Stimulated activated CD4-positive, alpha-beta T cell treated with anti-CD3 and anti-CD28 coated beads, Interleukin-2, amount 100 ng/mL, for 48 hours (primary cell): ENCODE measurements around the gene CDH5.

Experiments used
- DNase-seq, 2 donors: peaks; one replicate each; pipeline ENCODE4 v3.0.0-alpha.2; 2020

Gene CDH5

DNA sequence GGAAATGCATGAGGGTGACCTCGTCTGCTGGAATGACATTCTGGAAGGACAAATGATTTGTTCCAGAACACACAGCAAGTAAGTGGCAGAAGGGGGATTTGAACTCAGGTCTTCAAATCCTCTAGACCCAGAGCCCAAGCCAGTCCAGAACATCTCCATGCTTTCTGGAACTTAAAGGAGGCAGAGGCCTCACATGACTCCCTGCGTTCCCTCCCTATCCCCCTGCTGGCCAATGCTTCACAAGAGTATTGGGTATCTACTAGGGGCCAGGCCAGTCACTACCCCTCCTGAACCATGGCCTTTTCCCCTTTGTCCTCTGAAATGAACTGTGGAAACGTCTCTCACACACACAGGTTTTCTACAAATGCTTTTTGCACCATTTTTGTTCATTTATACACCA, 53.0 kb downstream of the CDH5 start:
- DNase-seq = no peak

GRCh38 chr16:66420396-66420795, 53.9 kb downstream of the CDH5 start:
- DNase-seq = no peak

DNA sequence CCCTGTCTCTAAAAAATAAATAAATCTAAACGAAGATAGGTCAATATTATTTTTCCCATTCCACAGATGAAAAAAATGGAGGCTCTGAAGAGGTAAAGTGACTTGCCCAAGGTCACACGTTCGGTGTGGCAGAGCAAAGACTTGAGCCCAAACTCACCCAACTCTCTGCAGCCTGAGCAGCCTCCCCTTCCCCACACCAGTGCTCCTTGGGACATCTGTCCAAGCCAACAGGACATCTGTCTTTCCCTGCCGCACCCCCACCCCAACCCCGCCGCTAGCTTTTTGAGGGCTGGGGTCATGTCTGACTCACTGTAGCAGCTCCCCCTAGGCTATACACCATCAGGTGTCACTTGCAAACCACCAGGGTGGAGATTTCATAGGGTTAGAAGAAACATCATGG, 55.4 kb downstream of the CDH5 start:
- no peak for DNase-seq

DNA sequence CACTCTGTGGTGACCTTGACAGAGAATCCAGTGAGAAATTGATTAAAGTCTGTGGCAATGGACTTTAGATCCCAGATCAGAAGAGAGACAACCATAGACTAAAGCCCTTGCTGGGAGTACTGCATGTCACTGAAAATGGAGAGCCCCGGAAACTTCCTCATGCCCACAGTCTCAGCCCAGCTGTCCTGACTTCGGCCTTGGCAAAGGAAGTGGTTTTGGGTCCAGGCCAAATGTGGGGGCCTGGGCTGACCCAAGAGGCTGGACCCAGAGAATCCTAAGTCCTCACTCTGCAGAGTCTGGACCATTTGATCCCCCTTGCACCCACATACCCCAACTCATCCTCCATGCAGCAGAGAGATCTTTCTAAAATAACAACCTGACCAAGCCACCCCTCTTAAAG, 55.9 kb downstream of the CDH5 start:
- no peak for DNase-seq

DNA sequence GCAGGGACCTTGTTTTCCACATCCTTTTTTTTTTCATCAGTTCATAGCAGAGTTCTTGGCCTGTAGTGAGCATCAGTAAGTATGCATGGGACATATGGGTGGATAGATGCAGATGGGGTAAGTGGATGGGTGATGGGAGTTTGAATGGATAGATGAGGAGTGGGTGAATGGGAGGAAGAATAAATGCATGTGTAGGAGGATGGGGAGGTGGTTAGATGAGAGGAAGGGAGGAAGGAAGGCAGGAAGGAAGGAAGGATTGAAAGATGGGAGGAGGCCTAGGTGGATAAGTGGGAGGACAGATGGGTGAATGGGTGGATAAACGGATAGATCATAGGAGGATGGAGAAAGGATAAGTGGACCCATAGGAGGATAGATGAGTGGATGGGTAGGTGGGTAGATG, 56.7 kb downstream of the CDH5 start:
- no peak for DNase-seq

DNA sequence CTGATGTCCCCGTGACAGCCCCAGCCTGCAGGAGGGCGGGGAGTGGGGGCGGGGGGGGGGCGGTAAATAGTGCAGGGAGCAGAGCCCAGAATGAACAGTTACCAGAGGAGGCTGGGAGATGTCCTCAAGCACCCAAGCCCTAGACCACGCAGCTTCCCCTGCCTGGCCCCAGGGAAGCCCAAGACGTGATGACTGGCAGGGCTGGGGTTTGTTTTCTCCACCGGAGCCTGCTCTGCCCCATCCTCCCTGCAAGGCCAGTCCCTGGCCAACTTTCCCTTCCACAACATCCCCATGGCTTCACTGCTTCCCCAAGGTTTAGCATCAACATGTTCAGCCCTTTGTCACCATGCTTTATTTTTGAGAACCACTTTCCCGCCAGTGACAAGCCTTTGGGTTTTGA, 59.2 kb downstream of the CDH5 start:
- DNase-seq = no peak

GRCh38 chr16:66426112-66427035, 59.9 kb downstream of the CDH5 start:
- no peak for DNase-seq

DNA sequence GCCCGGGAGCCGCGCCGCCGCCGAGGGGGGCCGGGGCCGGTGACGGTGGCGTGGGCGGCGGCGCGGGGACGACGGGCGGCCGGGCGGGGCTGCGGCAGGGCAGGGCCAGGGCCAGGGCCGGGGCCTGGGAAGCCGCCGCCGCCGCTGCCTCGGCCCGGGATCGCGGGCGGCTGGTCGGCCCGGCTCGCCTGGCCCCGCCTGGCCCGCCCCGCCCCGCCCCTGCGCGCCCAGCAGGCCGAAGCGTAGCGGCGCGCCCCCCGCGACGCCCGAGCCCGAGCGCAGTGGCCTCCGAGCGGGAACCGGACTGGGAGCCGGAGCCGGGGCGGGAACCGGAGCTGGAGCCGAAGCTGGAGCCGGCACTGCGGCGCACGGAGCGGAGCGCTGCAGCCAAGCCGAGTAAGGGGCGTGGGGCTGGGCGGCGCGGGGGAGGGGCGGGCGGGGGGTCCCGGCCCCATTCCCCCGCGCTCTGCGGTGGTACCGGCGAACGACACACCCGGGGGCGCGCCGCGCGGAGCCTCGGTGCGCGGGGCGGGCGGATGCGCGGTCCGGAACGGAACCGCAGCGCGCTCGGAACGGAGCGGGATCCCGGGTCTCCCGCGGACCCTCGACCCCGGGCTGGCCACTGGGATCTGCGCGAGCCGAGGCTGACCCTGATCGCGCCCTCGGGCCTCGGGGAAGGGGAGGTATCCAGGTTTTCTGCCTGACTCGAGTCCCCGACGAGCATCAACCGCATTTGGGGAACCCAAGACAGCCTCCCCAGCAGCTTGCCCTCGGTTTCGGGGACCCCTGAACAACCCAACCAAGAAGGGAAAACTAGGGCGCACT, 60.8 kb downstream of the CDH5 start, which contains the start of gene BEAN1:
Gene BEAN1 (plus strand): TSS at position 260 of the 825 bp plus-strand sequence. CDS start 10,382 bp downstream, outside the sequence.
- DNase-seq = no peak

GRCh38 chr16:66427871-66428681, 61.6 kb downstream of the CDH5 start:
- DNase-seq = no peak

- DNase-seq = no peak
Observed at GRCh38 chr16:66428682-66429251, 62.3 kb downstream of the CDH5 start.

GRCh38 chr16:66429290-66429962, 62.9 kb downstream of the CDH5 start:
- DNase-seq = no peak

DNA sequence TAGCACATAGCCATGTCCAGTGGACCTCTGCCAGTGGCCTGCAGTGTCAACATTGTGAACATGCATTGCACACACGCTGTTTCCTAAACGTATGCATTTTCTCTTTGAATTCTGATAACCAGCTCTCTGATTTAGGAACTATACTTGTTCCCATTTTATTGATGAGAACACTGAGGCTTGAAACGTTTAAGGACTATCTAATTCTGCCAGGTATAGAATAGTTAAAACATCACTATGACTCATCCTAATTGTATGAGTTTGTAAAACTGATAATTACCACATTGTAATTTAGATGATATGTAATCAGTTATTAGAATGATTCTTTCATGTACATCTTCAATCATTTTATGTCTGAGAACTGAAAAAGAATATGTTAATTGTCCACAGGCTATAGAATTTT, 63.7 kb downstream of the CDH5 start:
- DNase-seq = no peak

DNA sequence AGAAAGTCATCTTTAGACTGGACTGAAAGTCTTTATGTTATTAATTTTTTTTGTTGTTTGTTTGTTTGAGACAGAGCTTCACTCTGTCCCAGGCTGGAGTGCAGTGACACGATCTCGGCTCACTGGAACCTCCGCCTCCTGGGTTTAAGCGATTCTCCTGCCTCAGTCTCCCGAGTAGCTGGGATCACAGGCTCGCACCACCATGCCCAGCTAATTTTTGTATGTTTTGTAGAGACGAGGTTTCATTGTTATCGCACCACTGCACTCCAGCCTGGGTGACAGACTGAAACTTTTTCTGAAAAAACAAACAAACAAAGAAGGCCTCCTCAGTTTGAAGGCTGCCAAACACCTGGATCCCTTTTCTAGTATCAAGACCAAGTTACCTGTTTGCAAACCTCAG, 65.3 kb downstream of the CDH5 start:
- DNase-seq = no peak

GRCh38 chr16:66432429-66432828, 65.9 kb downstream of the CDH5 start:
- no peak for DNase-seq

DNA sequence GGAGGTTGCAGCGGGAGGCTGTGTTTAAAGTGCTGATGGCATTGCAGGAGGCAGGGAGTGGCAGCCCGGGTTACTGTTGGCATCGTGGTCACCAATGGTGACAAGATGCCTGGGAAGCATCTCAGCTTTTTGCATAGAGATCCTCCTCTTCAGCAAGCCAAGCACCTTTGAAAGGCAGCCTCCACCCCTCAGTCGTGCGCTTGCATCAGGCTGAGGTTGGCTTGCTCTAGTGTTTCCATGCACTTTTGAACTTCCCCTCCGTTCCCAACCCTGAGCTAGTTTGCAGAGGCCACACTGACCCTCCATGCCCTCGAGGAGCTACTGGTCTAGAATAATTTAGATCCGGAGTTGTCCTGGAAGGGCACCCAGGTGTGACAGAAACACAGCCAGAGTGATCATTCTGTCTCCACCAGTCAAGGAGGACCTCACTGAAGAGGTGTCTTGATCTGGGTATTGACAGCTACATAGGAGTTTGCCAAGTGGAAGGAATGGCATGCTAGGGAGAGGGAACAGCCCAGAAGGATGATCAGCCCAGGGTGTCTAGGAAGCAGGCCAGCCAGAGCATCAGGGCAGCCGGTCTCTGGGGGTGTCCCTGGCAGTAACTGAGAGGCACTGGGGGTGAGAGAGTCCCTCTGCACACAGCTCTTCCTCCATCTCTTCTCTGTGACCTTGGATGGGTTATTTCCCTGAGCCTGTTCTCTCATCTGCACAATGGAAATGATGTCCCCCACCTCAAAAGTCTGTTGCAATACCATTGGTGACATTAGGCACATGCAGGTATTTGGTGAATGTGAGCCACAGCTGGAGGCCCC, 68.3 kb downstream of the CDH5 start:
- no peak for DNase-seq

DNA sequence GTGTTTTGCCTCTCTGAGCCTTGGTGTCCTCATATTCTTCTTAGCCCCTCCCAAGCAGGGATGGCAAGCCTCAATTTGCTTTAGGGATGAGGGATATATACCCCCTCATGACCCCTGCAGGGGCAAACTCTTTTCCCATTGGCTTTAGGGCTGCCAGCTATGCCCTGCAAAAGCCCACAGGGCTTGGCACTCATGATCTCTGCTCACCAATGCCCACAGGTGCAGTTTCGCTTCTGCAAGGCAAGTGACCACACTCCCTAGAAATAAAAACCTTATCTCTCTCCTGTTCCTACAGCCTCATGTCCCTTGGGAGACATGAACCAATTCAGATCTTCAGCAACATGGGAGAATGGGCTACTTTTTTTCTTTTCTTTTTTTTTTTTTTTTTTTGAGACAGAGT, 69.4 kb downstream of the CDH5 start:
- DNase-seq = no peak

DNA sequence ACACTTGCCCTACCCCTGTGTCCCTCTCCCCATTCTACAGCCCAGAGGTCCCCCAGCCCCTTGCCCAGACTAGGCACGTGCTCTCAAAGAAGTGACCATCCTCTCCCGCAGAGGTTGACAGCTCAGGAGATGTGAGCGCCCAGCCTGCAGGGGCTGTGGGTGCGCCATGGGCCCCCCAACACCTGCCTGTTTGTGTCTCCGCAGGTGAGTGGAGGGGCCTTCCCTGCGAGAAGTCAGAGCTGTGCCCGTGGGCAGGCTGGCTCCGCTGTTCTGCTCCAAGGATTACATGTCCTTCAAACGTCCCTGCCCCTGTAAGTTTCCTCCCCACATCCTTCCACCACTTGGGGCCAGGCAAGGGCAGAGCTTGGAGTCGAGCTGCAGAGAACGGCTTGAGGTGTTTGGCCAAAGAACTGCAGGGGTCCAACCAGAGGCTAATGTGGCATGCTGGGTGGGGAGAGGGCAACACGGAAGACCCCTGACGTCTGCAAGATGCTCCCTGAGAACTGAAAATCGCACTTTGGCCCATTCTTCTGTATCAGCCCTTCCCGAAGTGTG, 71.0 kb downstream of the CDH5 start:
- DNase-seq = no peak

- DNase-seq = no peak
Observed at GRCh38 chr16:66438536-66438935, 72.0 kb downstream of the CDH5 start.

DNA sequence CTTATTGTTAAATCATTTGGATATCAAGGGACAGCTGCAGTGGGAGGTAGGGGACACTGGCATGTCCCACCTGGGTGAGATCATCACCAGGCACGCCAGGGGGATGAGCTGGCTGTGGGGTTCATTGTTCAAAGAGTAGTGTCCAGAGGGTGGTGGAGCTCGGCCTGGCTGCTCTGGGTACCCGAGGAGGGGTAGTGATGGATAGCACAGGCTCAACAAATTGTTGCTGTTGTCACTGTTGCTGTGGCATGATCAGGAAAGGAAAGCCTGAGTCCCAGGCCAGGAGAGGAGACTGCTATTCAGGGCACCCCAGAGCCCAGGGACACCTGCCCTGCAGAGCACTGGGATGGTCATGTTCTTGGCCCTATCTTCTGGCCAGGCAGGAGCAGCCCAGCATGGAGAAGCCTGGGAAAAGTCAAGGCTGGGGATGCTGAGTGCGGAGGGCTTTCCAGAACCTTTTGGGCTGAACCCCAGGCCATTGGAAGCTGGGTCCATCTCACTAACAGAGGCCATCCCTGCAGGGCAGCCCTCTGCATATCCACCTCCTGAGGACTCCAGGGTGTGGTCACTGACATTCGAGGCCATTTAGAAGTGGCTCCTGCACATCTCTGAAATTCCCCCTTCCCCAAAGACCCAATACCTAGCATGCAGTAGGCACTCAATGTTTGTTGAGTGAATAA, 72.7 kb downstream of the CDH5 start:
- DNase-seq = no peak

- DNase-seq = no peak
Observed at GRCh38 chr16:66440271-66440802, 73.8 kb downstream of the CDH5 start.
